SK-N-SH treated with all-trans-retinoic acid at 6 μM for 48 hours (cell line): ENCODE measurements around the gene CPT1C.

Source experiments
- BACH2 ChIP-seq: fragments of 250-450 bp; sonication (Bioruptor Pico); IDR thresholded peaks from 2 replicates; pipeline ENCODE4 v1.9.0; 2021; ENCODE audit warnings: mild to moderate bottlenecking, borderline replicate concordance
- ISL1 ChIP-seq: fragments of 250-450 bp; sonication (Bioruptor Pico); IDR thresholded peaks from 2 replicates; pipeline ENCODE4 v2.1.2; 2022; ENCODE audit warnings: mild to moderate bottlenecking, moderate library complexity
- OSR1 ChIP-seq: fragments of 250-450 bp; sonication (Bioruptor Pico); IDR thresholded peaks from 2 replicates; pipeline ENCODE4 v1.8.0; 2022; ENCODE audit warnings: moderate library complexity, mild to moderate bottlenecking, inconsistent platforms
- PATZ1 ChIP-seq: fragments of 250-450 bp; sonication (Bioruptor Pico); IDR thresholded peaks from 2 replicates; pipeline ENCODE4 v1.8.0; 2020; ENCODE audit warnings: mild to moderate bottlenecking, moderate library complexity, borderline replicate concordance
- POU6F1 ChIP-seq: fragments of 250-450 bp; sonication (Bioruptor Pico); IDR thresholded peaks from 2 replicates; pipeline ENCODE4 v1.8.0; 2021; ENCODE audit warnings: low read depth, mild to moderate bottlenecking, moderate library complexity, borderline replicate concordance
- RARB ChIP-seq: fragments of 250-450 bp; sonication (Bioruptor Pico); IDR thresholded peaks from 2 replicates; pipeline ENCODE4 v1.8.0; 2021; ENCODE audit warnings: mild to moderate bottlenecking, moderate library complexity
- ZC3H10 ChIP-seq: fragments of 250-450 bp; sonication (Bioruptor Pico); IDR thresholded peaks from 2 replicates; pipeline ENCODE4 v1.5.1; 2021; ENCODE audit warnings: mild to moderate bottlenecking, moderate library complexity
- ZFP30 ChIP-seq: fragments of 450-650 bp; formaldehyde crosslinking; IDR thresholded peaks from 2 replicates; pipeline ENCODE4 v1.5.0; 2022; ENCODE audit warnings: mild to moderate bottlenecking, moderate library complexity
- ZNF565 ChIP-seq: fragments of 450-650 bp; formaldehyde crosslinking; conservative IDR thresholded peaks from 2 replicates; pipeline ENCODE4 v1.5.0; 2020; ENCODE audit warnings: low read depth, mild to moderate bottlenecking, moderate library complexity

DNA sequence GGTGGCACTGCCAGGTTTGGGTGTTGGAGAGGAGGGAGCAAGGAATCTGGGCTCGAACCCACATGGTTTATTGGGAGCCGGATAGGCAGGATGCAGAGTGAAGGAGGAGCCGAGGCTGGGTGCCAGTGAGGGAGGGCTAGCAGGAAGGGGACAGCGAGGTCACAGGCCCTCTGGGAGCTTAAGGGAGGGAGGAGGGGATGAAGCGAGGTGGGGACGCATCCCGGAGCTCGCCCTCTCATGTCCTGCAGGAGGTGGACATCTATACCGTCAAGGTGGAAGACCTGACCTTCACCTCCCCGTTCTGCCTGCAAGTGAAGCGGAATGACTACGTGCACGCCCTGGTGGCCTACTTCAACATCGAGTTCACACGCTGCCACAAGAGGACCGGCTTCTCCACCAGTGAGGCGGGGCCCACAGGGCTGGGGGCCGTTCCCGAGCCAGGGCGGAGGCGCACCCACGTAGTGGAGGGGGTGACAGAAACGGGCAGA lies 5.0 kb upstream of the CPT1C start:
- no peak for TF ChIP-seq PATZ1
- TF ChIP-seq ISL1 (CRISPR knock-in tag) = no peak
- TF ChIP-seq RARB (CRISPR knock-in tag) = no peak
- no peak for TF ChIP-seq ZFP30
- no peak for TF ChIP-seq POU6F1 (CRISPR knock-in tag)
- no peak for TF ChIP-seq OSR1 (CRISPR knock-in tag)
- no peak for TF ChIP-seq ZNF565 (CRISPR knock-in tag)
- no peak for TF ChIP-seq BACH2 (CRISPR knock-in tag)
- TF ChIP-seq ZC3H10 (CRISPR knock-in tag) = no peak
